Panc1 (cell line): ENCODE data around the gene NOS1AP. TPM values are rescaled to one million over a fixed set of nuclear protein-coding genes. Genes with fewer than 3 reads are reported as not detected.

ENCODE experiments used
- ATAC-seq: fragments of 200-7000 bp; cut with Tn5 transposase; 2 replicates; pipeline ENCODE4 v1.9.1; 2020; ENCODE audit warnings: mild to moderate bottlenecking, moderate library complexity
- BruUV-seq: library from RNA; stranded (reverse); fragments of 400-500 nt; replicated peaks from 2 replicates; lab custom pipeline; 2021; lab: Mats Ljungman, UMichigan
- CTCF ChIA-PET: fragments of 300-600 bp; sonication (Branson Sonifier 250); formaldehyde crosslinking; loops from one replicate; lab custom pipeline; 2022; ENCODE audit warnings: antibody characterized with exemption; lab: Charles Lee
- POLR2A ChIA-PET: fragments of 300-600 bp; sonication (Branson Sonifier 250); formaldehyde crosslinking; loops from one replicate; lab custom pipeline; 2022; ENCODE audit warnings: antibody characterized with exemption; lab: Charles Lee
- DNase-seq: peaks from one replicate; pipeline ENCODE4 v3.0.0-alpha.2; 2010; ENCODE audit warnings: low read depth, low spot score
- H3K27ac ChIP-seq: 2 replicates; pipeline ENCODE4 v1.5.1; 2011; ENCODE audit warnings: mild to moderate bottlenecking, low read length, inconsistent platforms
- H3K27me3 ChIP-seq: fragments of 200-500 bp; sonication (Bioruptor generic); 2 replicates; pipeline ENCODE4 v1.6.0; 2014; ENCODE audit warnings: low read length, inconsistent platforms; ENCODE audit not compliant: control insufficient read depth, insufficient read depth
- H3K36me3 ChIP-seq: fragments of 200-500 bp; sonication (Bioruptor generic); 2 replicates; pipeline ENCODE4 v1.5.1; 2014; ENCODE audit warnings: inconsistent platforms, mild to moderate bottlenecking, low read length, moderate library complexity; ENCODE audit not compliant: control insufficient read depth, insufficient read depth
- H3K4me1 ChIP-seq: 2 replicates; pipeline ENCODE4 v1.5.1; 2011; ENCODE audit warnings: inconsistent platforms, mild to moderate bottlenecking, low read length, moderate library complexity; ENCODE audit not compliant: control insufficient read depth, insufficient read depth
- H3K4me3 ChIP-seq, 2 experiments: 2 replicates each; pipeline ENCODE4 v1.5.1; 2011 to 2012; ENCODE audit warnings: low read depth in 2 of 2, low read length in 2 of 2, mild to moderate bottlenecking in 2 of 2, inconsistent platforms in 1 of 2, moderate library complexity in 1 of 2
- H3K9me3 ChIP-seq: fragments of 200-500 bp; sonication (Bioruptor generic); 2 replicates; pipeline ENCODE4 v1.5.1; 2014; ENCODE audit warnings: low read depth, mild to moderate bottlenecking, inconsistent platforms, low read length, moderate library complexity; ENCODE audit not compliant: control insufficient read depth, insufficient read depth
- CTCF ChIP-seq: fragments of 450-650 bp; IDR thresholded peaks from 2 replicates; pipeline ENCODE4 v1.5.1; 2017; ENCODE audit warnings: mild to moderate bottlenecking
- POLR2AphosphoS5 ChIP-seq: IDR thresholded peaks from 2 replicates; pipeline ENCODE4 v1.6.1; 2012; ENCODE audit warnings: mild to moderate bottlenecking, low read depth, low read length, moderate library complexity
- REST ChIP-seq, 2 experiments: IDR thresholded peaks; 2 replicates each; pipeline ENCODE4 v1.6.1; 2011 to 2012; ENCODE audit warnings: low read depth in 2 of 2, control low read depth in 1 of 2, low read length in 1 of 2, mild to moderate bottlenecking in 1 of 2, moderate library complexity in 1 of 2; ENCODE audit not compliant: insufficient read depth in 1 of 2
- SIN3A ChIP-seq: IDR thresholded peaks from 2 replicates; pipeline ENCODE4 v1.6.1; 2012; ENCODE audit warnings: low read depth, mild to moderate bottlenecking, low read length, moderate library complexity, borderline replicate concordance; ENCODE audit not compliant: insufficient read depth
- TCF7L2 ChIP-seq: IDR thresholded peaks from 2 replicates; pipeline ENCODE4 v1.6.1; 2011; ENCODE audit warnings: mild to moderate bottlenecking, low read depth, low read length, inconsistent platforms
- in situ Hi-C: cut with HindIII; loops from 2 replicates; pipeline ENCODE4 v1.10.0; 2016; ENCODE audit warnings: low sequenced_read_pairs, low pct_unique_long_range_greater_than_20kb
- intact Hi-C: fragments of 100-400 bp; cut with micrococcal nuclease; formaldehyde crosslinking; loops from one replicate; pipeline ENCODE4 v1.10.0; 2022; ENCODE audit not compliant: unreplicated experiment
- total RNA-seq: library from RNA; stranded (reverse); gene quantifications from one replicate; pipeline ENCODE4 v1.2.1, GENCODE V29; 2021; ENCODE audit not compliant: unreplicated experiment

Gene NOS1AP
- total RNA-seq, 1 experiment from 2014 or later, result 27.9 TPM

GRCh38 chr1:162145966-162146696, 76.6 kb downstream of the NOS1AP start:
- no peak for DNase-seq
- peak overlapping the region; percentile 99 for H3K27ac ChIP-seq
- no peaks in the 10 kb centered on the region for H3K27me3 ChIP-seq
- no peak for TF ChIP-seq REST (IDR thresholded peaks at IDR 0.05; ENCODE audit: insufficient read depth in 1 of 2, low read depth in 2 of 2, low read length in 1 of 2)
- 0 out of 2 replicates have a peak, but pooled peaks have one; percentile 24 for TF ChIP-seq SIN3A
- no peak for TF ChIP-seq CTCF
- TF ChIP-seq TCF7L2, result no peak
- no peak for TF ChIP-seq POLR2AphosphoS5
- POLR2A ChIA-PET, result no interaction called here
- intact Hi-C loops (no loop called here), in situ Hi-C loops (no loop called here)
- peaks cover 83% of the 10 kb centered on the region for H3K4me1 ChIP-seq
- no peaks in the 10 kb centered on the region for H3K9me3 ChIP-seq
- peak; percentile 67 for ATAC-seq
- CTCF ChIA-PET, result interaction anchor here (0.6 kb wide), 1 partner anchor 105 kb away, joined by 4 read pairs; no protein-coding TSS in a partner anchor
- H3K4me3 ChIP-seq, result peak overlapping the region in 1 of 2 experiments; percentile 25; a peak in 1 of 4 replicates
- no TSS peak for BruUV-seq
- H3K36me3 ChIP-seq, result no peaks in the 10 kb centered on the region

- Histone ChIP-seq H3K9me3 (no peaks in the 10 kb centered on the region), H3K4me3 (no peak overlapping the region), H3K4me1 (peaks cover 76% of the 10 kb centered on the region), H3K27ac (peak overlapping the region; percentile 99), H3K27me3 (no peaks in the 10 kb centered on the region), H3K36me3 (no peaks in the 10 kb centered on the region)
- POLR2A ChIA-PET, result no interaction called here
- TF ChIP-seq SIN3A (no peak), POLR2AphosphoS5 (no peak), TCF7L2 (peak; percentile 68), REST (IDR thresholded peaks at IDR 0.05; ENCODE audit: insufficient read depth in 1 of 2, low read depth in 2 of 2, low read length in 1 of 2) (no peak)
- BruUV-seq, result no TSS peak
- in situ Hi-C loops, result no loop called here
- CTCF ChIA-PET, result no interaction called here
- ATAC-seq (no peak), DNase-seq (no peak)
- intact Hi-C loops, result no loop called here
Observed at GRCh38 chr1:162147760-162148159, 78.3 kb downstream of the NOS1AP start.
